ENCODE results near the gene CTIF.

CTIF gene

GRCh38 chr18:48533340-48534070 is 5.3 kb upstream of the CTIF start:
- no peak for DNase-seq (ENCODE audit: low read depth in 2 of 2)

GRCh38 chr18:48534364-48534763 is 4.5 kb upstream of the CTIF start:
- DNase-seq (ENCODE audit: low read depth in 2 of 2) = no peak

DNA sequence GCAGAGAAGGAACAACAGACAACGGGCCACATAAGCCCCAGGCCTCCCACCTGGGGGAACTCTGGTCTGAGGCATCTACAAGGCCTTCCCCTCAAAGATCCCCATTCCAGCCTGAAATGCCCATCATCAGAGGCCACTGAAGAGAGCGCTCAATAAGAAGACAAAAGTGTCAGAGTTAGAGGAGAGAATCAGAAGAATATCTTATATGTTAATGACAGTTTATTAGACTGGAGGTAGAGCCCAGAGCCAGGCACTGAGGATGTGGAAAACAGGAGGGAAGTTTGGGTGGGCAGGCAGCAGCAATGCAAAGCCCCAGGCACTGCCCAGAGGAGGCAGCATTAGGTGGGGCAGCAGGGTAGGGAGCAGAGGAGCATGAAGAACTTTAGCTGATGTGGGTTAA is 2.9 kb upstream of the CTIF start:
- DNase-seq (ENCODE audit: low read depth in 2 of 2) = no peak

- no peak for DNase-seq (ENCODE audit: low read depth in 2 of 2)
These were observed 2.3 kb upstream of the CTIF start for GRCh38 chr18:48536516-48536915.

- DNase-seq (ENCODE audit: low read depth in 2 of 2) = peak in 1 of 2 donors; percentile 7
These were observed 797 bp downstream of the CTIF start for GRCh38 chr18:48539406-48540250.

DNA sequence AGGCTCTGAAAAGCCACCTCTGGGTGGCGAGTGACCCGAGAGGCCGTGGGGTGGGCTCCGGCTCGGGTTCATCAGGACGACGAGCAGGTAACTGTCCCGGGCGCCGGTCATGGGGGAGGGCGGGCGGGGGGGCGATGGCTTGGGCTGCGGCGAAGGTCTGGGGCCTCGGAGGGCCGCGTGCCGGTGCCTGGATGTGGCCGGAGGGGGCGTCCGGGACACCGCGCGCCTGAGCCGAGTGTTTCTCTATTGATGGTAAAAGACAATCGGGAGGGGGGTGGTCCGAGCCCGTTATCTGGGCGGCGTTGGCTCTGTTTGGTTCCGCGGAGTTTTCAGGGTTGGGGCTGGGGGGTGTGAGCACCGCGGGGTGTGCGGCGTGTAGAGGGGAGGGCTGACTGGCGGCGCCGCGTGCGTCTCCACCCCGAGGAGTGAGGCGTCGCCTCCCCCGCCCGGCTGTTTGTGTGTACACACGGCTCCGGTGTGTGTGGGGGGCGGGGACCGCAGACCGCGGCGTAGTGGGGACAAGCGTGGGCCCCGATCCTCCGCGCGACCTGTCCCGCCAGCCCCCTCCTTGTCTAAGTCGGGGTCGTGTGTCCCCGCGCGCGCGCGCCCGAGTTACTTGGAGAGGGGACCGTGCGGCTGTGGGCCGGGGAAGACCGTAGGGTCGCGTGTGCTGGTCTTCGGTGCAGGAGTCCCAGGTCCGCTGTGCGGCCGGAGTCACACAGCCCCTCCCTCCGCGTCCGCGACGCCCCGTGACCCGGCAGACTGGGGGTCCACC is 1.6 kb downstream of the CTIF start:
- no peak for DNase-seq (ENCODE audit: low read depth in 2 of 2)

GRCh38 chr18:48541026-48541746 is 2.4 kb downstream of the CTIF start:
- no peak for DNase-seq (ENCODE audit: low read depth in 2 of 2)

DNA sequence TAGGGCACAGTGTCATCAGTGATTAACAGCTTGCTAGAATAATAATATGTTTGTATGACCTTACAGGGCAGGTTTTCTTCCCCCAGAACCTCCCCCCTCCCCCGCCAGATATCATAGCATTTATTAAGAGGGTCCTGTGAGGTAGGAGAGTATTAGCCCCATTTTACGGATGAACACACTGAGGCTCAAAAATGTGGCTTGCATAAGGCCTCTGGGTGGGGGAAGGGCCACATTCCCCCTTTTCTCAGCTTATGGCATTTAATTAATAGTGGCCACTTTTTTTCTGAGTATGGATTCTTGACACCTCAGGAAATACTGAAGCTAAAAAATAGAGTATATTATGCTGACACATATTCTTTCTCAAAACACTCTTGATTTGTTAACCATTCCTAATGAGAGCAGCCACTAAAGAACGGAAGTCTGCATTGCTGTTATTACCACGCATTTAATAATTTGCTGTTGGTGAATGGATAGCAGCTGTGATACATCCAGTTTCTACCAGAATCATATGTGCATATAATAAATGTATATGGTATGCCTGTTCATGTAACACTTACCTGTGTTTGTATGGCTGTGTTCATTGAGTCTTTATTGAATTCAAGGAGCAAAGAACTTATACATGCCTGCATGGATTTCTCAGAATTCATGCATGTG is 3.0 kb downstream of the CTIF start:
- DNase-seq (ENCODE audit: low read depth in 2 of 2) = no peak

DNA sequence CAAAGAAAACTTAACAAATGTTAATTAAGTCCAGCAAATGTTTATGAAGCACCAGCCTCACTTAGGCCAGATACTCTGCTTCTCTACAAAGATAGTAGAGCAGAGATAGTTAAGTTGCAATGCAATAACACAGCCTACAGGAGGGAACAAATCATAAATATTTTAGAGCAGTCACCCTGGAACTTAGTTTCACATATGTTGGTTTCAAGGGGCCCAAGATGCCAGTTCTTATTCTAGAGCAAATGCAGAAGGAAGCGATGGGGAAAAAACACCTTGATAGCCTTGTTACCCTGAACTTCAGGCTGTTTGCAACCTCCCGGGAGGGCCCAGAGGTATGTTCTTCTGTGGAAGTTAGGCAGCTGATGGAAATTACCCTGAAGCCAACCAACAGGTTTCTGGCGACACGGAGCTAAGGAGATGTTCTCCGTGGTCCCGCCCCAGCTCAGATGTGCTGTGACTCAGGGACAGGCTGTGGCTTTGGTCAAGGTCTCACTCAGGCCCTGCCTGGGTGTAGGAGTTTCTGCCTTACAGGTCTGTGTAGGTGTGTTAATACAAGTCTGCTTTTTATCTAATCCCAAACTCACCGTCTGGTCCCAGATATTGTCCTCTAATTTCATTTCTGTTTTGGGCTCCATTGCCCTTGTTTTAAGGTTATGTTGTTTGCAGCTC is 3.8 kb downstream of the CTIF start:
- no peak for DNase-seq (ENCODE audit: low read depth in 2 of 2)

DNA sequence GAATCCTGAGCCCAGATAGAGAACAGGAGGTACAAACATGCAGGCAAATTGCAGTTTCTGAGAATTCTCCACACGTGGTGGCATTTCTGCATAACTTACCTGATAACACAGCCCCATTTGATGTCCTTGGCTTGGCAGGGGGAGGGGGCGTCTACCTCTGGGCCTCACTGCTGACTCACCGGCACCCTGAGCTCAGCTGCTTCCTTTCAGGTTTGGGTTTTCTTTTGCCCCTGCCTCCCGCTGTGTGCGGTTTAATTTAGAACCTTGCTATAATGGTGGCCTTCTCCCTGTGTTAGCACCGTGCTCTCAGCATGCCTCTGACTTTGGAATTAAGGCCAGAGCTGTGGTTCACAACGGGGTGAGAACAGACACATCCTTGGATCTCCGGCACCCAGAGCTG is 4.4 kb downstream of the CTIF start:
- DNase-seq (ENCODE audit: low read depth in 2 of 2) = peak in 1 of 2 donors; percentile 12

- no peak for DNase-seq (ENCODE audit: low read depth in 2 of 2)
These were observed 5.3 kb downstream of the CTIF start for GRCh38 chr18:48544116-48544515.

- DNase-seq (ENCODE audit: low read depth in 2 of 2) = no peak
These were observed 6.0 kb downstream of the CTIF start for GRCh38 chr18:48544661-48545415.

DNA sequence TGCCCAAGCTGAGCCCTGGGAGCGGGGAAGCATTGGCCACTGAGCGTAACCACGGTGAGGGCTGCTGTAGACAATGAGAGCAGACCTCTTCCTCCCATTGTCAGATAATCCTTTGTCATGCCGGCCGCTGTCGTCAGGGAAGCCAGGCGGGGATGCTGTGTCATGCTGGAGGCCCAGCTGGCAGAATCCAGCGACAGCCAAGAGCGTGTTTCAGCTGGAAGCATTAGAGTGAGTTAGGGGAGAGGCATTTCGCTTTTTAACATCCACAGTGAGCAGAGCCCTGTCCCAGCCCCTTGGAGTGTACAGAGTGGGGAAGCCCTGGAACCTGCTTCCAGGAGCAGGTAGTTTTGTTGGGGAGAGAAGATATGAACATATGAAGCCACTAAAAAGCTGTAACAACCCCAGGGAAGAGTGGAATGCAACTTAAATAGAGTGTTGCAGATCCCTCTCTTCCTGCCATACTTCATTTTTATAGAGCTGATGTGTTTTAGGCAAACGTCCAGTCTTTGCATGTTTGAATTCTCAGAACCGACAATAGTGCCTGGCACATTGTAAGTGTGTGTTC is 7.0 kb downstream of the CTIF start:
- DNase-seq (ENCODE audit: low read depth in 2 of 2) = no peak

DNA sequence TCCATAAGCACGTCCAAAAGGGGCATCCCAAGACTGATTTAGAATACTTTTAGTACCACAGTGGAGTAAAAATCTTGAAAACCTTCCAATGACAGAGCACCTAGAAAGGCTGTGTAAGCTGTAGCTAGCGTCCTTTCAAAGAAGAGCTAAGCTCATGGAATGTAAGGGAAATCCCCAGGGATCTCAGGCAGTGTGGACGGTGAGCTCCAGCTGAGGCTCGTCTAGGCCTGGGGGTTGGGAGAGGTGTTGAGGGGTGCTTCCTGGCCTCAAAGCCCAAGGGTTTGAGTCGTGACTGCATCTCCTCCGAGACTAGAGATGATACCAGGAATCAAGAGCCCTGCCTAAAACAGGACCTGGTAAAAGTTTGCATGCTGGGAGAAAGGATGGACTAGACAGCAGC is 7.6 kb downstream of the CTIF start:
- no peak for DNase-seq (ENCODE audit: low read depth in 2 of 2)

DNA sequence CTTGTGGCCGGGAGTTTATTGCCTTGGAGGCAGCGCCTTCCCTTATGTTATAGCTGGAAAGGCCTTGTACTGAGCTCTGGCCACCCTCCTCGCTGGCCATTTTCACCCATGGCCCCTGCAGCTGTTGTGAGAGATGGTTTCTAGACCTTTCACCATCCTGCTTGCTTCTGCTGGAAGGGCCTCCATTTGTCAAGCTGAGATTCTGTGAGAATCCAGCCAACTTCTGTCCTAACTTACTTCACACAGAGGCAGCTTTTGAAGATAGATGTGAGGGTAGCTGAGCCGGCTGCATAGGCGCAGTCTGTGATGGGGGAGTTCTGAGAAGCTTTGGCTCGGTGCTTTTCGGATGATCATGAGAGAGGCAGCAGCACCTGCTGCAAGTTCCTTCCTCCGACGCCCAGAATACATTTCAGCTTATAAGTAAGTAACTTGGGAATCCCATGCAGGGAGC is 8.7 kb downstream of the CTIF start:
- DNase-seq (ENCODE audit: low read depth in 2 of 2) = no peak

DNA sequence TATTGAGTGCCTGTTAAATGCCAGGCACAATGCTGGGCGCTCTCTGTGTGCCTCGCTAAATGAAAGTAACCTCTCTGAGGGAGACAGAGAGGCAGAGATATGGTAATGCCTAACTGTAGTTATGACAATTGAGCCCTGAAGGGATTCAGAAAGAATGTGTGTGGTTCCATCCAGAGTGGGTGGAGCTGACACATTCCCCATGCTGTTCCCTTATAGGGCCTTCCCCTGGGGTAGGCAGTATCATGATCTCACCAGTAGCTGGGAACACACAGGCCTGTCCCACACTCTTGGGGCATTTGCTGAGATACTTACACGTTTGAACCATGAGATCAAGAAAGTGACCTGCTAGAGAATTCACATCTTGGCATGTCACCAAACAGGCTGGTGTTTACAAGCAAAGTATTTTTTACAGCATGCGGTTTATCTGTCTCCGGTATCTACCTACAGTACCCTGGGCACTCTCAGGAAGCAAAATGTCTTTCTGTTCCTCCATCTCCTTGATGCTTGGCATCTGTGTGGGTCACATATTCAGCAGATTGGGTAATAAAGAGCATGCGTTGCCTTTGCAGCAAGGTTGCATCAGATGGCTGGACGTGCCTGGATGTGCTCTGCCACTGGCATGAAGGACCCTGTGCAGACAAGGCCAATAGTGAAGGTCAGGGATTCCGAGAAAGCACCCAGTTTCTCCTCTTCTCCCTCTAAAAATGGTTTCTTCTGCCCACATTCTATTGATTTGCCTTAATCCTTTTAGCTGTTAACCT is 9.4 kb downstream of the CTIF start:
- DNase-seq (ENCODE audit: low read depth in 2 of 2) = no peak

- DNase-seq (ENCODE audit: low read depth in 2 of 2) = no peak
These were observed 10.1 kb downstream of the CTIF start for GRCh38 chr18:48548921-48549320.

GRCh38 chr18:48550101-48550729 is 11.4 kb downstream of the CTIF start:
- no peak for DNase-seq (ENCODE audit: low read depth in 2 of 2)
